Measurements from ENCODE around the gene SMC1B. TPM values are rescaled to one million over a fixed set of nuclear protein-coding genes. Genes with fewer than 3 reads are reported as not detected.

Gene SMC1B
- not detected in 2 replicates for total RNA-seq
- 0.10 TPM in 1 of 2 replicates, not detected in the other for polyA plus RNA-seq

DNA sequence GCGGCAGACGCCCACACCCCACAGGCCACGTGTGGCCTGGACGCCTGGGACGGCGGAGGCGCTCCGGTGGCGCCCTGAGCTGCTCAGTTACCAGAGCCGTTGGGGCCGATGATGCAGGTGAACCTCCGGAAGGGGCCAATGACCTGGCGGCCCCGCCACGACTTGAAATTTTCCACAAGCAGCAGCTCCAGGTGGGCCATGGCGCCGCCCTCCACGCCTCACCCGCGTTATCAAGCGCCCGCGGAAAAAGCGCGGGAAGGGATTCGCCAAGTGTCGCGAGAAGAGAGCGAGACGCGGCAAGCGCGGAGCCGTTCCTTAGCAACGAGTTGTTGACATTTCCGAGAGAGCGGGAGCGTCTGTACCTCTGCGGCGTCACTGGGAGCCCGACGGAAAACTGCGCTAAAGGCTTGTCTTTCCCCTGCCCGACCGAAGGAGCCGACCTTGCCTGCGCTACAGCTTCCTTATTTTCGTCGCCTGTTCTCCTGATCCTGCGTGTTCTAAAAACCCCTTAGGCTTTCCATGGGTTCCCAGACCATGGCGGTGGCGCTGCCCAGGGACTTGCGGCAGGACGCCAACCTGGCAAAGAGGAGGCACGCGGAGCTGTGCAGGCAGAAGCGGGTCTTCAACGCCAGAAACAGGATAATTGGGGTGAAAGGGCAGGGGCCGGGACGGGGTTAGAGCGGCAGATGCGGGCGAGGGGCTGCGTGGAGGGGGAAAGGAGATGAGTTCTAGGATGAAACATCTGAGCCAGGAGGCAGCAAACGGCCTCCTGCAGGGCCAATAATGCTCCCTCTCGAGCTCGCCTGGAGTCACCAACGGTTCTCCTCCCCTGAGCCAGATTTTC, at the start of gene SMC1B, which contains the start of gene RIBC2:
Gene SMC1B, minus strand, starts transcription at position 232 of the 844 bp plus-strand sequence. Its CDS starts 32 bp downstream, at position 200.
Gene RIBC2, plus strand, starts transcription at position 326 of the 844 bp plus-strand sequence. Its CDS starts 194 bp downstream, at position 520.
- H2AFZ ChIP-seq: peak within 1 kb of the TSS; percentile 71
- DNase-seq (ENCODE audit: low spot score): peak; percentile 90
- H3K79me2 ChIP-seq: no peaks in the 10 kb centered on the region
- H4K20me1 ChIP-seq (ENCODE audit: insufficient read depth, poor library complexity, severe bottlenecking): no peaks in the 10 kb centered on the region
- 15% methylated on average over 60 of the region's 68 CpGs for WGBS (ENCODE audit: low lambda C conversion rate, missing lambda C conversion rate)
- no peaks in the 10 kb centered on the region for H3K27me3 ChIP-seq
- peak within 1 kb of the TSS; percentile 15 for H3K4me3 ChIP-seq
- H3K27ac ChIP-seq: peak within 1 kb of the TSS; percentile 7
- no peaks in the 10 kb centered on the region for H3K9me3 ChIP-seq (ENCODE audit: low read depth)
- peak within 1 kb of the TSS; percentile 87 for H3K4me2 ChIP-seq
- no peaks in the 10 kb centered on the region for H3K36me3 ChIP-seq (replicated peaks; ENCODE audit: insufficient read depth, low read depth)
- TF ChIP-seq EZH2 (IDR thresholded peaks at IDR 0.05; ENCODE audit: borderline replicate concordance): no peak
- TF ChIP-seq, protein P1, sequence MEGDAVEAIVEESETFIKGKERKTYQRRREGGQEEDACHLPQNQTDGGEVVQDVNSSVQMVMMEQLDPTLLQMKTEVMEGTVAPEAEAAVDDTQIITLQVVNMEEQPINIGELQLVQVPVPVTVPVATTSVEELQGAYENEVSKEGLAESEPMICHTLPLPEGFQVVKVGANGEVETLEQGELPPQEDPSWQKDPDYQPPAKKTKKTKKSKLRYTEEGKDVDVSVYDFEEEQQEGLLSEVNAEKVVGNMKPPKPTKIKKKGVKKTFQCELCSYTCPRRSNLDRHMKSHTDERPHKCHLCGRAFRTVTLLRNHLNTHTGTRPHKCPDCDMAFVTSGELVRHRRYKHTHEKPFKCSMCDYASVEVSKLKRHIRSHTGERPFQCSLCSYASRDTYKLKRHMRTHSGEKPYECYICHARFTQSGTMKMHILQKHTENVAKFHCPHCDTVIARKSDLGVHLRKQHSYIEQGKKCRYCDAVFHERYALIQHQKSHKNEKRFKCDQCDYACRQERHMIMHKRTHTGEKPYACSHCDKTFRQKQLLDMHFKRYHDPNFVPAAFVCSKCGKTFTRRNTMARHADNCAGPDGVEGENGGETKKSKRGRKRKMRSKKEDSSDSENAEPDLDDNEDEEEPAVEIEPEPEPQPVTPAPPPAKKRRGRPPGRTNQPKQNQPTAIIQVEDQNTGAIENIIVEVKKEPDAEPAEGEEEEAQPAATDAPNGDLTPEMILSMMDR (IDR thresholded peaks at IDR 0.05; ENCODE audit: poor library complexity): no peak
- no peak for TF ChIP-seq EZH2phosphoT487 (IDR thresholded peaks at IDR 0.05; ENCODE audit: low read depth, severe bottlenecking, unreplicated experiment)
- H3K9me2 ChIP-seq (replicated peaks; ENCODE audit: insufficient read depth): no peaks in the 10 kb centered on the region
- H3K4me1 ChIP-seq (ENCODE audit: insufficient read depth): peaks cover 4% of the 10 kb centered on the region

- H3K27me3 ChIP-seq: no peaks in the 10 kb centered on the region
- no peak for TF ChIP-seq EZH2phosphoT487 (IDR thresholded peaks at IDR 0.05; ENCODE audit: low read depth, severe bottlenecking, unreplicated experiment)
- TF ChIP-seq, protein P1 (IDR thresholded peaks at IDR 0.05; ENCODE audit: poor library complexity): peak; percentile 28
- H3K27ac ChIP-seq: no peak overlapping the region
- H3K79me2 ChIP-seq: no peaks in the 10 kb centered on the region
- H3K4me2 ChIP-seq: no peak overlapping the region
- H3K4me1 ChIP-seq (ENCODE audit: insufficient read depth): peaks cover 13% of the 10 kb centered on the region
- H3K4me3 ChIP-seq: no peak overlapping the region
- WGBS (ENCODE audit: low lambda C conversion rate, missing lambda C conversion rate): 90% methylated on average over 6 of the region's 6 CpGs
- H2AFZ ChIP-seq: no peak overlapping the region
- no peaks in the 10 kb centered on the region for H3K36me3 ChIP-seq (replicated peaks; ENCODE audit: insufficient read depth, low read depth)
- H3K9me2 ChIP-seq (replicated peaks; ENCODE audit: insufficient read depth): no peaks in the 10 kb centered on the region
- no peaks in the 10 kb centered on the region for H3K9me3 ChIP-seq (ENCODE audit: low read depth)
- no peaks in the 10 kb centered on the region for H4K20me1 ChIP-seq (ENCODE audit: insufficient read depth, poor library complexity, severe bottlenecking)
- DNase-seq (ENCODE audit: low spot score): peak; percentile 56
Observed at GRCh38 chr22:45462034-45462655, 48.7 kb upstream of the SMC1B start.

DNA sequence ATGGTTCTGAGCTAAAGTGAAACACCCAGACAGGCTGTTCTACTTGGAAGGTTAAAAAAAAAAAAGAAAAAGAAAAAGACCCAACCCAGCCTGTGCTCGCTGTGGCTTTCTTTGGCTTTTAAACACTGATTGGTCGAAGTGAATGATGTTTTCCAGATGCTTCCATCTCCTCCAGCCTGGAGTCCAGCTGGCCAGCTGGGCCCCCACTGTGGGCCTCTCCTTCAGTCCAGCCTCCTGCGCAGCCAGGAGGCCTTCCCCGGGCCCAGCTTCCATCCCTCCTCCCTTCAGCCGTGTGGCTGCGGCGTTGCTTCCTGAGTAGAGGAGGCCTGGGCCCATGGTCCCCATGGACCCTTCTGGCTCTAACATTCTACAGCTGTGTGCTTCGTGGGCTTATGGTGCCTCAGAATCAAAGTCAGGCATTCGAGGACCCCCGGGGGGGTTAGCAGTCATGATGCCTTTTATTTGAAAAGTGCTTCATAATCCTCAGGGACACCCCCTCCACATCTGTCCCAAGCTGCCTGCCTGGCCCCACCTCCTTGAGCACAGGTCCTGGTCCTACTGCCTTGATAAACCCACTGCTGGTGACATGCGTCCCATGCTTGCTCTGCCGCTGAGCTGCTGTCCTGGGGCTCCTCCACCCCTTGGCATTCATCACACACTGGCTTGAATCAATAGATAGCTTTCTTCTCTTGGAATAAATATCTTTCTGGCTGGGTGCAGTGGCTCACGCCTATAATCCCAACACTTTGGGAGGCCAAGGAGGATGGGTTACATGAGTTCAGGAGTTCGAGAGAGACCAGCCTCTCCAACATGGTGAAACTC, 47.1 kb upstream of the SMC1B start:
- H3K4me3 ChIP-seq: no peak overlapping the region
- H4K20me1 ChIP-seq (ENCODE audit: insufficient read depth, poor library complexity, severe bottlenecking): no peaks in the 10 kb centered on the region
- WGBS (ENCODE audit: low lambda C conversion rate, missing lambda C conversion rate): 55% methylated on average over 14 of the region's 14 CpGs
- no peak for TF ChIP-seq EZH2phosphoT487 (IDR thresholded peaks at IDR 0.05; ENCODE audit: low read depth, severe bottlenecking, unreplicated experiment)
- peak overlapping the region; percentile 46 for H3K4me2 ChIP-seq
- no peaks in the 10 kb centered on the region for H3K27me3 ChIP-seq
- H3K9me3 ChIP-seq (ENCODE audit: low read depth): no peaks in the 10 kb centered on the region
- DNase-seq (ENCODE audit: low spot score): peak; percentile 82
- H3K36me3 ChIP-seq (replicated peaks; ENCODE audit: insufficient read depth, low read depth): no peaks in the 10 kb centered on the region
- no peaks in the 10 kb centered on the region for H3K9me2 ChIP-seq (replicated peaks; ENCODE audit: insufficient read depth)
- H3K27ac ChIP-seq: peak overlapping the region; percentile 87
- no peaks in the 10 kb centered on the region for H3K79me2 ChIP-seq
- no peak overlapping the region for H2AFZ ChIP-seq
- H3K4me1 ChIP-seq (ENCODE audit: insufficient read depth): peaks cover 13% of the 10 kb centered on the region

Data from hepatocyte (in vitro differentiated cells).